Hepatocyte (in vitro differentiated cells): ENCODE data around the gene DGKI. TPM values are rescaled to one million over a fixed set of nuclear protein-coding genes. Genes with fewer than 3 reads are reported as not detected.

Experiments used
- DNase-seq: peaks from one replicate; pipeline ENCODE4 v3.0.0-alpha.2; 2016; ENCODE audit warnings: low spot score
- H2AFZ ChIP-seq: fragments of 200-600 bp; sonication (generic); 2 replicates; pipeline ENCODE4 v1.6.0; 2016; ENCODE audit warnings: antibody characterized with exemption, mild to moderate bottlenecking
- H3K27ac ChIP-seq: fragments of 200-600 bp; sonication (generic); 2 replicates; pipeline ENCODE4 v1.5.1; 2016; ENCODE audit warnings: mild to moderate bottlenecking
- H3K27me3 ChIP-seq: fragments of 200-600 bp; sonication (generic); 2 replicates; pipeline ENCODE4 v1.6.1; 2016
- H3K36me3 ChIP-seq: fragments of 200-600 bp; sonication (generic); replicated peaks from 2 replicates; pipeline ENCODE4 v1.5.1; 2016; ENCODE audit warnings: low read depth; ENCODE audit not compliant: insufficient read depth
- H3K4me1 ChIP-seq: fragments of 200-600 bp; sonication (generic); 2 replicates; pipeline ENCODE4 v1.5.1; 2016; ENCODE audit warnings: mild to moderate bottlenecking, moderate library complexity; ENCODE audit not compliant: insufficient read depth
- H3K4me2 ChIP-seq: fragments of 200-600 bp; sonication (generic); 2 replicates; pipeline ENCODE4 v1.6.0; 2016
- H3K4me3 ChIP-seq: fragments of 200-600 bp; sonication (generic); 2 replicates; pipeline ENCODE4 v1.5.1; 2016; ENCODE audit warnings: mild to moderate bottlenecking
- H3K79me2 ChIP-seq: fragments of 200-600 bp; sonication (generic); 2 replicates; pipeline ENCODE4 v1.6.0; 2017; ENCODE audit warnings: mild to moderate bottlenecking
- H3K9me2 ChIP-seq: fragments of 200-600 bp; sonication (generic); replicated peaks from 2 replicates; pipeline ENCODE4 v1.6.0; 2017; ENCODE audit warnings: mild to moderate bottlenecking; ENCODE audit not compliant: insufficient read depth
- H3K9me3 ChIP-seq: fragments of 200-600 bp; sonication (generic); 2 replicates; pipeline ENCODE4 v1.5.1; 2016; ENCODE audit warnings: low read depth, mild to moderate bottlenecking
- H4K20me1 ChIP-seq: fragments of 200-600 bp; sonication (generic); 2 replicates; pipeline ENCODE4 v1.6.0; 2016; ENCODE audit warnings: mild to moderate bottlenecking; ENCODE audit not compliant: insufficient read depth, poor library complexity, severe bottlenecking
- EZH2 ChIP-seq: fragments of 200-600 bp; sonication (generic); IDR thresholded peaks from 2 replicates; pipeline ENCODE4 v1.6.1; 2016; ENCODE audit warnings: antibody characterized with exemption, mild to moderate bottlenecking, borderline replicate concordance
- EZH2phosphoT487 ChIP-seq: fragments of 200-600 bp; sonication (generic); IDR thresholded peaks from one replicate; pipeline ENCODE4 v1.6.1; 2018; ENCODE audit warnings: antibody characterized with exemption, mild to moderate bottlenecking, low read depth, moderate library complexity; ENCODE audit not compliant: unreplicated experiment, severe bottlenecking
- WGBS: methylation state at CpG from one replicate; pipeline ENCODE4 v1.1.6; 2016; ENCODE audit warnings: low lambda C conversion rate; ENCODE audit errors: missing lambda C conversion rate; 5-methylcytosine and 5-hydroxymethylcytosine counted together
- polyA plus RNA-seq: library from polyadenylated mRNA; unstranded; fragments of >200 nt; fragmentation: Nextera tagmentation; extraction: Ambion mirVana; gene quantifications from 2 replicates; pipeline ENCODE4 v1.2.1, GENCODE V29; 2016
- total RNA-seq: library from RNA; depleted of rRNA; stranded (reverse); fragments of >200 nt; gene quantifications from 2 replicates; pipeline ENCODE4 v1.2.3, GENCODE V29; 2014
- TF ChIP-seq, protein P1 (sequence below): fragments of 200-600 bp; sonication (generic); IDR thresholded peaks from 2 replicates; pipeline ENCODE4 v1.5.1; 2016; ENCODE audit warnings: antibody characterized with exemption, mild to moderate bottlenecking; ENCODE audit not compliant: poor library complexity

Gene DGKI
- total and polyA plus RNA-seq, 2 experiments from 2014 or later, result 0.47 to 1.8 TPM

DNA sequence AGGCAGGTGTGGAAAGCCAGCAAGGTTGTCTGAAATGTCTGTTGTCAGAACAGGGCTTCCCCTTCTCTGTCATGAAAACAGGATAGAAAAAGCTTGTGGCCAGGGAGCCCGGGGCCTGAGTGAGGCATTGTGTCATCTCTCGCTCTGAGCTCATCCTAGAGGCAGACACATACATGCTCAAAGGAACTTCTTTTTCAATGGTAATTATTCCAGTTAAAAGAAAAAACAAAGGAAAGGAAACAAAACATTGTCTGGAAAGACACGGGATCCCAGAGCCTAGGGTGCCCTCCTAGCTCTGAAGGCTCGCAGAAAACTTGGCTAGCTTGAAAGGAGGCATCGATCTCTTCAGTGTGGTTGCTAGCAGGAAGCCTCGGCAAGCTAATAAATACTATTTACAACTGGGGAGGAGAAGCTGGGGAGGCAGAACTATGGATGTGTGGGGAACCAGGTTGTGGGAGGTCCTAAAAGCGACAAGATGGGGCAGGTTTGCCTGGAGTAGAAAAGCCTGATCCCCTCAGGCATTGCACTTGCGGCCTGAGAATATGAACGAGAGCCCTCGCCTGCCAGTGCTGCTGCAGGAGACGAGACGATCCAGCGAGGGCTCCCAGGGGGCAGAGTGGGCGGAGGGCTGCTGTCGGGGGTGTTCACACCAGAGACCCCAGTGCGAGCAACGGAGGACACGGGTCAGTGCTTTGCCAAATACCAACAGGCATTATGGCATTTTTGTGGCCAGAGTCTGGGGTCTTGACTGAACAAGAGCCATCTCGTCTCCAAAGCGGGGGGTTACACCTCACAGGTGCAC, 32.8 kb upstream of the DGKI start:
- no peaks in the 10 kb centered on the region for H3K36me3 ChIP-seq
- no peak overlapping the region for H3K4me3 ChIP-seq
- H3K27ac ChIP-seq, result peak overlapping the region; percentile 75
- no peaks in the 10 kb centered on the region for H3K9me3 ChIP-seq
- no peak for DNase-seq
- H3K9me2 ChIP-seq, result no peaks in the 10 kb centered on the region
- H3K4me1 ChIP-seq, result no peaks in the 10 kb centered on the region
- H2AFZ ChIP-seq, result no peak overlapping the region
- TF ChIP-seq, protein P1, sequence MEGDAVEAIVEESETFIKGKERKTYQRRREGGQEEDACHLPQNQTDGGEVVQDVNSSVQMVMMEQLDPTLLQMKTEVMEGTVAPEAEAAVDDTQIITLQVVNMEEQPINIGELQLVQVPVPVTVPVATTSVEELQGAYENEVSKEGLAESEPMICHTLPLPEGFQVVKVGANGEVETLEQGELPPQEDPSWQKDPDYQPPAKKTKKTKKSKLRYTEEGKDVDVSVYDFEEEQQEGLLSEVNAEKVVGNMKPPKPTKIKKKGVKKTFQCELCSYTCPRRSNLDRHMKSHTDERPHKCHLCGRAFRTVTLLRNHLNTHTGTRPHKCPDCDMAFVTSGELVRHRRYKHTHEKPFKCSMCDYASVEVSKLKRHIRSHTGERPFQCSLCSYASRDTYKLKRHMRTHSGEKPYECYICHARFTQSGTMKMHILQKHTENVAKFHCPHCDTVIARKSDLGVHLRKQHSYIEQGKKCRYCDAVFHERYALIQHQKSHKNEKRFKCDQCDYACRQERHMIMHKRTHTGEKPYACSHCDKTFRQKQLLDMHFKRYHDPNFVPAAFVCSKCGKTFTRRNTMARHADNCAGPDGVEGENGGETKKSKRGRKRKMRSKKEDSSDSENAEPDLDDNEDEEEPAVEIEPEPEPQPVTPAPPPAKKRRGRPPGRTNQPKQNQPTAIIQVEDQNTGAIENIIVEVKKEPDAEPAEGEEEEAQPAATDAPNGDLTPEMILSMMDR, result no peak
- TF ChIP-seq EZH2phosphoT487, result no peak
- TF ChIP-seq EZH2, result no peak
- no peaks in the 10 kb centered on the region for H3K79me2 ChIP-seq
- 86% methylated on average over 20 of the region's 20 CpGs for WGBS
- no peak overlapping the region for H3K4me2 ChIP-seq
- H4K20me1 ChIP-seq, result no peaks in the 10 kb centered on the region
- H3K27me3 ChIP-seq, result no peaks in the 10 kb centered on the region

DNA sequence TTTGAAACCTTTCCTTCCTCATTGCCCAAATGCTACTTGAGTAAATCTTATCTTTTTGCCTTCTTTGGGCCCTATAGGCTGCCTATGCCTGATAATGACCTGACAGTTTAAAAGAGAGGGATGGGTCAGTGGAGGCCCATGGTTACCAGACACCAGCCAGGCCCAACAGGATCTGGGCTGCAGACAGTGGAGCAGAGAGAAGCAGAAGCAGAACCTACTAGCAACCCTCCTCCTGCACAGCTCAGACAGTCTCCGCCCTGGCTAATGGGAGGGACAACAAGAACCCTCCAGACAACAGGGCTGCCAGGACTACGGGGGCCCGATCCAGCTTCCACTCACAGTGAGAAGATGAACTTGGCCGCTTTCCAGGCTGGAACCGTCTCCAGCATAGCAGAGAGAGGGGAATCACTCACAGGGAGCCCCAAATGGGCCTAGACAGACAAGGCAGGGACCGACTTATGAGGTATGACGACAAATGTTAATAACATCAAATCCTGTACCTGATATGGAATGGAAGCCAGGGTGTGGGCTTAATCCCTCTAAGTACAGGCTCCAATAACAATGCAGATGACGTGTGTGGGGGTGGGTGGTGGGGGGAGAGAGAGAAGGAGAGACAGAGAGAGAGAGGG, 31.7 kb upstream of the DGKI start:
- Histone ChIP-seq H3K9me3 (no peaks in the 10 kb centered on the region), H3K36me3 (no peaks in the 10 kb centered on the region), H4K20me1 (no peaks in the 10 kb centered on the region), H3K79me2 (no peaks in the 10 kb centered on the region), H3K27ac (peak overlapping the region; percentile 51), H3K4me1 (no peaks in the 10 kb centered on the region), H3K4me2 (no peak overlapping the region), H3K4me3 (no peak overlapping the region), H2AFZ (no peak overlapping the region), H3K27me3 (no peaks in the 10 kb centered on the region), H3K9me2 (no peaks in the 10 kb centered on the region)
- peak; percentile 63 for DNase-seq
- TF ChIP-seq, protein P1, result no peak
- TF ChIP-seq EZH2 (no peak), EZH2phosphoT487 (no peak)
- 68% methylated on average over 8 of the region's 8 CpGs for WGBS

DNA sequence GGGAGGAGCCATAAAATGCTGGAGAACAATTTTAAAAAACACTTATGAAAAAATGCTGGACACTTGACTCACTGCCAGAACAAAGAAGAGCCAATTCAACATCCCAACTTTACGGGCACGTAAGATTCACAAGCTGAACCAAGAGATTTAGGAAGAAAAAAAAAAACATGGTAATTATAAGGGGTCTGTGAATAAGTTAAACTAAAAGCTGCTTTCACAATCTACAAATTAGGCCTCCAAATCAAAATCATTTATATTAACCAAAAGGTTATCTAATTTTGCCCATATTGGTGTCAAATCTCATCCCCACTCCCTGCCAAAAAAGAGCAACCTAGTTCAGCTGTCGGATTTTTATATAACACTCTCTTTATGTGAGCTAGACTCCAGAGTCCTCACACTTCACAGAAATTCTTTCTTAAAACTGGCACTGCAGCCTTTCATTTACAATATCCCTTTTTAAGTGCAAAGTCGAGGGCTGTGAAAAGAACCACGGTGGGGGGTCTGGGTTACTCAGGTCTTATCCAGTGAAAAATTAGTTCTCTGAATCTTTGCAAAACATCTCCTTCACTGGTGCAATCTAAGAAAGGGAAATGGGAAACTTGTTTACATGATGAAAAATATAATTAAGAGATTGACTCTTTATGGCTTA, 30.4 kb upstream of the DGKI start:
- no peak overlapping the region for H3K27ac ChIP-seq
- no peak overlapping the region for H3K4me3 ChIP-seq
- no peaks in the 10 kb centered on the region for H3K79me2 ChIP-seq
- no peaks in the 10 kb centered on the region for H3K9me2 ChIP-seq
- H3K27me3 ChIP-seq, result no peaks in the 10 kb centered on the region
- no peak overlapping the region for H3K4me2 ChIP-seq
- no peaks in the 10 kb centered on the region for H4K20me1 ChIP-seq
- no peak overlapping the region for H2AFZ ChIP-seq
- no peak for DNase-seq
- TF ChIP-seq EZH2phosphoT487, result no peak
- TF ChIP-seq, protein P1, result no peak
- no peak for TF ChIP-seq EZH2
- no peaks in the 10 kb centered on the region for H3K9me3 ChIP-seq
- H3K36me3 ChIP-seq, result no peaks in the 10 kb centered on the region
- no peaks in the 10 kb centered on the region for H3K4me1 ChIP-seq
- 76% methylated on average over 5 of the region's 5 CpGs for WGBS
